HG02588 (cell line): ENCODE measurements around the gene TMEM151A.
"Not testable (repeated sequence)": the region's sequence is repeated elsewhere in the genome, so short reads cannot be mapped to it uniquely, and the experiment has no call there.

Experiments used
- ATAC-seq: cut with Tn5 transposase; IDR thresholded peaks from one replicate; pipeline ENCODE4 v1.9.1; 2021; ENCODE audit warnings: mild to moderate bottlenecking, moderate library complexity; ENCODE audit not compliant: unreplicated experiment

The TMEM151A gene

DNA sequence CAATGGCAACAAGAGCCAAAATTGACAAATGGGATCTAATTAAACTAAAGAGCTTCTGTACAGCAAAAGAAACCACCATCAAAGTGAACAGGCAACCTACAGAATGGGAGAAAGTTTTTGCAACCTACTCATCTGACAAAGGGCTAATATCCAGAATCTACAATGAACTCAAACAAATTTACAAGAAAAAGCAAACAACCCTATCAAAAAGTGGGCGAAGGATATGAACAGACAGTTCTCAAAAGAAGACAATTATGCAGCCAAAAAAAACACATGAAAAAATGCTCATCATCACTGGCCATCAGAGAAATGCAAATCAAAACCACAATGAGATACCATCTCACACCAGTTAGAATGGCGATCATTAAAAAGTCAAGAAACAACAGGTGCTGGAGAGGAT is 28.6 kb downstream of the TMEM151A start:
- not testable (repeated sequence) for ATAC-seq

DNA sequence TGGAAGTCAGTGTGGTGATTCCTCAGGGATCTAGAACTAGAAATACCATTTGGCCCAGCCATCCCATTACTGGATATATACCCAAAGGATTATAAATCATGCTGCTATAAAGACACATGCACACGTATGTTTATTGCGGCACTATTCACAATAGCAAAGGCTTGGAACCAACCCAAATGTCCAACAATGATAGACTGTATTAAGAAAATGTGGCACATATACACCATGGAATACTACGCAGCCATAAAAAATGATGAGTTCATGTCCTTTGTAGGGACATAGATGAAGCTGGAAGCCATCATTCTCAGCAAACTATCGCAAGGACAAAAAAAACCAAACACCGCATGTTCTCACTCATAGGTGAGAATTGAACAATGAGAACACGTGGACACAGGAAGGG is 29.1 kb downstream of the TMEM151A start:
- ATAC-seq = not testable (repeated sequence)

DNA sequence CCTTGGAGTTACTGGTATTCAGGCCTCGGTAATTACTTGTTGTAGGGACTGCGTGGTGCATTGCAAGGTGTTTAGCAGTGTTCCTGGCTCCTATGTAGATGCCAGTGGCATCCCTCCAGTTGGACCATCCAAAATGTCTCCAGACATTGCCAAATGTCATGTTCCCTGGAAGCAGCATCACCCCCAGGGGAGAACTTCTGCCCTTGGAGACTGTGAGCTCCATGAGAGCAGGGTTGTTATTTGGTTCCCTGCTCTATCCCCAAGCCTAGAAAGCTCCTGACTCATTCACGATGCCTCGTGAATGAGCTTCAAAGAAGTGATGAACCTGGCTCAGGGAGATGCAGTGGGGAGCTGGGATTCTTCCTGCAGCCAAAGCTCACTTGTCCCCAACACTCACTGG is 29.9 kb downstream of the TMEM151A start:
- ATAC-seq = no peak

DNA sequence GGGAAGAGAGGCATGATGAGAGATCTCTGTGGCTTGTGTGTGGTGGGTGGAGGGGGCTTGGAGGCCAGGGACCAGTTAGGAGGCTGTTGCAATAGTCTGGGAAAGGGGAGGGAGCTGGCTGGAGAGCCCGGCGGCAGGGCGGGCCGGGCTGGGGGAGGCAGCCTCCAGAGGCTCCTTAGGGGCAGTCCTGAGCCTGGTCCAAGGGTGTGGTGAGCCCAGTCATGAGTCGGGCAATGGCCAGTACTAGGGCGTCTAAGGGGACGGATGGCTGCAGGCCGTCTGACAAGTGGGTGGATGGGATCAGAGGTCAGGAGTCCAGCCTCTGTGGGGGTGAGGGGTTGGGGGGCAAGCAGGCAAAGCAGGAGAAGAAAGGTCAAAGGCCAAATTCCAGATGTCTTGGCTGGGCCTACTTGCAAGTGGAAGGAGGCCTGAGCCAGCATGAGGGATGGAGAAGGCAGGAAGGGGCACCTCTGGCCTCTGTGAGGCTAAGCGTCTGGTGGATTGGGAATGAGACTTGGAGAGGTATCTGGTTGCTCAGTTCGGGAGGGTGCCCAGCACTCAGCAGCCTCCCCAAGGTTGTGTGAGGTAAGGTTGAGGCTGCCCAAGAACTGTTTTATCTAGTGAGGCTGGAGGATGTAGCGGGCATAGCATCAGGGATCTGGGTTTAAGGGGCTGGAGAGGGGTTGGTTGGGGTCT is 31.2 kb downstream of the TMEM151A start:
- no peak for ATAC-seq

DNA sequence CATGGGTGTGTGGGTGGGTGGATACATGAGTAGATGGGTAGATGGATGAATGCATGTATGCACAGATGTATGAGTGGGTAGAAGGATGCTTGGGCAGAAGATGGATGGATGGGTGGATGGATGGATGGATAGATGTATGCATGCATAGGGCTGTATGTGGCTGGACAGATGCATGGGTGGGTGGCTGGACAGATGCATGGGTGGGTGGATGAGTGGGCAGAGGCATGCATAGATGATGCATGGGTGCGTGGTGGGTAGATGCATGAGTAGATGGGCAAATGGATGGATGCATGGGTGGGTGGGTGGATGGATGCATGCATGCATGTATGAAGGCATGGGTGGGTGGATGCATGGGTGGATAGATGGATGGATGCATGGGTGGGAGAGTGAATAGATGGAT is 32.0 kb downstream of the TMEM151A start:
- no peak for ATAC-seq

DNA sequence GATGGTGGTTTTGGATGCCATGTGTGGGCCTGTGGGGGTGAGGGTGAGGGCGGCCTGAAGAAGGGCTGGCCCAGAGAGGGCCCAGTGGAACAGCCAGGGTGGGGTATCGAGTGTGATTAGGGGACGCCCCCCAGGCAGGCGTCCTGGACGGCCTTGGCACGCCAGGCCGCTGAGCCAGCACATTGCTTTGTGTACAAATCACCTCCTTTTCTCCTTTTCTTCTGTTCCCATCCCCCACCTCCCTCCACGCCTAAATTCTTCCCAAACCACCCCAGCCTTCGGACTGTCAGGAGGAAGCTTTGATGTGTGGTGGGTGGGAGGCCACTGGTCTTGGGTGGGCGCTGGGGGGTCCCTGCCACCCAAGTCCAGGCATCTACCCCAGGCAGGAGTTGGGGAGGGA is 33.0 kb downstream of the TMEM151A start:
- ATAC-seq = no peak

DNA sequence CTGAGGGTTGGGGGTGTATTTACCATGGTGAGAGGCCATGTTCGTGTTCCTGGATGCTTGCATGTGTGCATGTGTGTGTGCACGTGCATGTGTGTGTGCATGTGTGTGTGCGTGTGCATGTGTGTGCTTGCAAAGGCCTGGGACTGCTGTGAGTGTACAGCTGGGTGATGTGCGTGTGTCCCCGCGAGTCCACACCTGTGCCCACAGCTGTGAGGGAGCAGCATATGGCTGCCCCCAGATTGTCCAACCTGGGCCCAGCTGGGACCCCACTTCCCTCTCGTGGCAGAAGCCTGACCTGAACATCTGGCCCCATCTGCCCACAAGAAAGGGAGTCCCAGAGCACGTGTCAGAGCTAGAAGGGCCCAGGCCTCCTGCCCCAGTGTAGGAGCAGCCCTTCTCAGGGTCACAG is 33.6 kb downstream of the TMEM151A start:
- ATAC-seq = no peak

DNA sequence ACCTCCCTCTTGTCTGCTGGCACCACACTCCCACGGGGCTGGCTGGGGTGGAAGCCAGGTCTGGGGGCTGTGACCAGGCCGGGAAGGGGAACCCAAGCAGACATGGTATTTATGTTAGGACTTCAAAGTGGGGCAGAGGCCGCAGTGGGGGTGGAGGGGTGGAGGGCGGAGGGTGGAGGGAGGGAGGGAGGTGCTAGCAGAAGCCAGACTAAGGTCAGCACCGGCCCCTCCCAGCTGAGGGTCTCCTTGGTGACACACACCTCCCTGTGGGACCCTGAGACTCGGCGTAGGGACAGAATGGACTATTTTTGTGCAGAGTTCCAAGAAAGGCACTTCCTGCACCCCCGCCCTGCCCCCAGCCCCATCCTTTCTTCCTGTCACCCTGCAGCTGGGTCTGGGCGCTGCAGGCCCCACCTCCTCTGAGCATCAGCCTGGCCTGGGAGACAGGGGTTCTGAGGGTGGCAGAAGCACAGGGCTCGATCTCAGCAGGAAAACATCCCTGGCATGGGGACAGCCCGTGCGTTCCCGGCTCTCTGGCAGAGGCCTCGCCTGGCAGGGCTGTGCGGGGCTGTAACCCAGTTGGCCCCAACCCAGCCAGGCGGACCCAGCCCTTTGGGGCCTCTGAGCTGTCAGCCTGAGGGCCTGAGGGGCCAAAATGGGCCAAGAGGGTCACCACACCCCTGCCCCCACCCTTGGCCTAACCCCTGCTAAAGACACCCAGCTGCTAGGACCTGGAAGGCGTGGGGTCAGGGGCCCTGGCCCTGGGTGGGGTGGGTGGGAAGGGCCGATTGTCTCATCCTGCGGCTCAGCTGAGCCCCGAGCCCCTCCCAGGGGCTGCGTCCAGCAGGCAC is 34.8 kb downstream of the TMEM151A start:
- ATAC-seq = no peak

DNA sequence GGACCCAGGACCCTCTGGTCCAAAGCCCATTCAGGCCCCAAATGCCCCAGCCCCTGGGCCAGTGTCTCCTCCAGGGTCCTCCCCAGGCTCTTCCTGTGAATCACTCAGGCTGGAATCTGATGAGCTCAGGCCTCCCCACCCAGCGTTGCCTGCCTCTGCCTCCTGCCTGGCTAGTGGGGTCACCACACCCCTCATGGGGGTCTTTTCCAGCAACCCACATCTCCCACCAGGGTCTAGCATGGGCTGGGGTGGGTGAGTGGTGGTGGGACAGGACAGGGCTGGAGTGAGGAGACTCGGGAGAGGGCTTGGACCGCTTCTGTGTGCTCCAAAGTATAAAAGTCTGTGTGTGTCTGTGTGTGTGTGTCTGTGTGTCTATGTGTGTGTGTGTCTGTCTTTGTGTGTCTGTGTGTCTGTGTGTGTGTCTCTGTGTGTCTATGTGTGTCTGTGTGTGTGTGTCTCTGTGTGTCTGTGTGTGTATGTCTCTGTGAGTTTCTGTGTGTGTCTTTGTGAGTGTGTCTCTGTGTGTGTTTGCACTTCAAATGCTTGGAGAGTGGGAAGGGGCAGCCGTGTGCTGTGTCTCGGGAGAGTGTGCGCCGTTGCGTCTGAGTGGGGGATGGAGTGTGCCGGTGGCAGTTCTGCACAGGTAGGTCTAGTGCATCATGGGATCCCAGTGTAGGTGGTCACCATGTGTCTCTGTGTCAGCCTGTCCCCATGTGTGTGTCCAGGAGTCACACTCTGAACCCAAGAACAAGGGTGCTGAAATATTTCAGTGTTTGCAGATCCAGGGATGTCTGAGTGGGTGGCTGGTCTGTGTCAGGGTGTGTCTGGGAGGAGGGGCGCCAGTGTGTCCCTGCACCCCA is 35.7 kb downstream of the TMEM151A start:
- no peak for ATAC-seq

DNA sequence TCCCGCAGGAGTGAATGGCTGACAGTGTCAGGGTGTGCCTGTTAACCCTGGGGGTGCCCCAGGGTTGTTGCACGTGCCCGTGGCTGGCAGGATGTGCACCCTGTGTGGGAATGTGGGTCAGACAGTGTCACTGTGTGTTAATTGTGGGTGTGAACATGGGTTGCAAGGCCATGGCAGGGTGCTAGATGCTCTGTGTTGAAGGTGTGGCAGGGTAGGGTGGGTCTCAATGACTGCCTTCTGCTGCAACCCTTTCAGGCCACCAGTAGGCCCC is 36.3 kb downstream of the TMEM151A start:
- no peak for ATAC-seq

DNA sequence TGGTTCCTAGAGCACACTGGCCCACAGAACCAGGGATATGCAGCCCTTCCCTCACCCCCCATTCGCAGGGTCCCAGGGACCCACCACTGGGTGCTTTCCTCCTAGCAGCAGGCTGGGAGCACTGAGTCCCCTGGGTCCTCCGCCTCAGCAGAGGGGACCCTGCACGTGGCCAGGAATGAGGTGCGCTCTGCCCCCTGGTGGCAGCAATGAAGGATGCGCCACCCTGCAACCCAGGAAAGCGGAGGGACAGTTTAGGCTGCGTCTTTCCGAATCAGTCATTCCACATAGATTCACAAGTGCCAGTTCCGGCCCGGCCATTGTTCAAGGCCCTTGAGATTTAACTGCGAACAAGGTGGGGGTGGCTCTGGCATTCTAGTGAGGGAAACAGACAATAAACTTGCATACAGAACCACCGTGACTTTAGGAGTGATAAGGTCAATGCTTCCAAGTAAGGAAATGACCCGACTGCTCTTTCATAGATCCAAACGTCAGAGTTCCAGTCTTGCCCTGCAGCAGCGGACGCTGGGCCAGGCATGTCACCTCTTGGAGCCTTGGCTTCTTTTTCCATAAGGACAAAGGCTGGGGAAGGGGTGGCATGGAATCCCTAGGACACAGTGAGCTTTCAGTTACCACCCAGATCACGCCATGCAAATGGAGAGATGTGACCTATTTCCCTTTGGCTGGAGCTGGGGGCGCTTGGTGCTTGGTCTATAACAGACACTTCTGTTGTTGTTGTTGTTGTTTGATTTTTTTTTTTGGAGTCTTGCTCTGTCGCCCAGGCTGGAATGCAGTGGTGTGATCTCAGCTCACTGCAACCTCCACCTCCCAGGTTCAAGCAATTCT is 36.8 kb downstream of the TMEM151A start:
- no peak for ATAC-seq

DNA sequence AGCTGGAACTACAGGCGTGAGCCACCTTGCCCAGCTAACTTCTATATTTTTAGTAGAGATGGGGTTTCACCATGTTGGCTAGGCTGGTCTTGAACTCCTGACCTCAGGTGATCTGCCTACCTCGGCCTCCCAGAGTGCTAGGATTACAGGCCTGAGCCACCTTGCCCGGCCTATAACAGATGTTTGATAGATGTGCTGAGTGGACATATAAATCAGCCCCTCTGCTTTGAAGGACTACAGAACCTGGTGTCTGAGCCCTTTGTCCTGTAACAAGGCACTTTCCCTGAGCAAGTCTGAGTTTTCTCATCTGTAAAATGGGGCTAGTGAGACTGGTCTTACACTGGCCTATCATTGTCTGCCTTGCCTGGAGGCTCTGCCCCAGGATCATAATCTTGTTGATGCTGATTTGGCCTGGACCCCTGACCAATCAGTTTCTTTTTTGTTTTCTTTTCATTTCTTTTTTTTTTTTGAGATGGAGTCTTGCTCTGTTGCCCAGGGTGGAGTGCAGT is 37.5 kb downstream of the TMEM151A start:
- ATAC-seq = no peak

DNA sequence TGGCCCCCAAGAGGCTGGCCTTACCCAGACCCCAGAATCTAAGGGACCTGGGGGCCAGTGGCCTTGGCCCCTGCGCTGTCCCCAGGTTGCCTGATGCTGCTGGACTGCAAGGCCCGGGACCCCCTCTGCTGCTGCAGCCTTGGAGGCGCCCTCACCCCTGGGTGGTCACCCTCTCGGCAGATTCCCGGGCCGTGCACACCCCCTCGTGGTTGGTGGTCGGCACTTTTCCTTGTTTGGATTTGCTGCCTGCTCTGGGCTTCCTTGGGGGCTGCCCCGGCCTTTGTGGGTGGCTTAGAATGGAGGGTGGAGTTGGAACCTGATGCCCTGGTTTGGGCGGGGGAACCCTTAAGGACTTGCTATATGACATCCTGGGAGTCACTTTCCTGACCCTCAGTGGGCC is 39.2 kb downstream of the TMEM151A start:
- ATAC-seq = no peak

DNA sequence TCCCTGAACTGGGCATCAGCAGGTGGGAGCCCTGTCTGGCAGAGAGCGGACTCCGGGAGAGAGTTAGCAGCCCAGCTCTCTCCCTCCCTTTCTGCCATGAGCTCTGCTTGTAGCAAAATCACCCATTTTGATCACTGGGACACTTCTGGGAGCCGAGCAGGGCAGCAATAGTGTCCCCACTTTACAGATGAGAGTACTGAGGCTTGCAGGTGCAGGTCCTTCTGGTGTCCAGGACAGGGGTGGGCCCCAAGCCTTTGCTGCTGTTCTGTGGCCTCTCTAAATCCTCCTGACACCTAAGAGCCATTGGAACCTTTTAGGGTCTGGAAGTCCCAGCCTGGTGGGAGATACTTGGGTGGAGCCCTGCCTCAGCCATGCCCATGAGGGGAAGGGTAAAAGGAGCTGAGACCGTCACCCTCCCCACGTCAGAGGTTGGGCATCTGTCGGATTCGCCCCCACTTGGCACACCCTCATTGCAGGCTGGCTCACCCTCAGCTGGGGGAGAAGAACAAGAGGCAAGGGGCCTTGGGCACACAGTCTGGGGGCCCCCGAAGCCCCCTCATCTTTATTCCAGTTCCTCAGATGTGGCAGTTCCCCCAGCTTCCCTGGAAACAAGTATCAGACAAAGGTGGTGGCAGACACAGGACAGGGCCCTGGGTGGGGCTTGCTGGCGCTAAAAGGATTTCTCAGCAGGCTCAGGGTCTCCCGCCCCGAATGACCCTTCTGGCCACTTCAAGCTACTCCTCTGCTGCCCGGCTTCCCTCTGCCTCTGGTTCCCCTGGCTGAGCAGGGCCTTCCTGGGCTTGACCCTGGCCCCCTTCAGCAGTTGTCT is 40.1 kb downstream of the TMEM151A start:
- no peak for ATAC-seq

DNA sequence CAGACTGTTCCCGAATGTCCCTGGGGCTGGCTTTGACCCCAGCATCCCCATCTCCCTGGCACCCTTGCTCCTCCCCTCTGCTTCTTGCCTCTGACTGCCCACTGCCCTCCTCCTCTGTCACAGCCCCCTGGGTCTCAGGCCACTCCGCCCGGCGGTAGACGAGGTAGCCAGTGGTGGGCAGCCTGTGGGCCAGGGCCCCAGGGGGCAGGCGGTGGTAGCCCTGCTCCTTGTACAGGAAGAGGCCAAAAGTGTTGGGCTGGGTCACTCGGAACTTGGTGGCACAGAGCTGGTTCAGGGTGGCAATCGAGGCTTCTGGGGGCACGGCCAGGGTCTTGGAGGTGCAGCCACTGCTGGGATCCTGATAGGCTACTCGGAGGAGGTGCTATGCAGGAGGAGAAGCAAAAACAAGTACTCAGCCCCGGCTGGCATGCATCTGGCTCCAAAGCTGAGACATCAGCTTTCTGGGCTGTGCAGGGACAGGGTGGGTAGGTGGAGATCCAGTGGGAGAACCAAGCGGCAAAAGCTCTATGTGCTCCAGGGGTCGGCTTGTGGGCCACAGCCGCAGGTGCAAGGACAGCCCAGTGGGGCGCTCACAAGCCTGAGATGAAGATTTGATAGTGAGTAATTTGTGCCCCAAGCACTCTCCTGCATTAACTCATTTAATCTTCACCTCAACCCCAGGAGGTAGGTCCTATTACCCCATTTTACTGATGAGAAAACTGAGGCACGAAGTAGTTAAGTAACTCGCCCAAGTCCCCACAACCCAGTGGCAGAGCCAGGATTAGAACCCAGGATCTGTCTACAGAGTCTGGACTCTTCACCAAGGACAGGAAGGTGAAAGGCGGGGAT is 40.9 kb downstream of the TMEM151A start:
- ATAC-seq = no peak

DNA sequence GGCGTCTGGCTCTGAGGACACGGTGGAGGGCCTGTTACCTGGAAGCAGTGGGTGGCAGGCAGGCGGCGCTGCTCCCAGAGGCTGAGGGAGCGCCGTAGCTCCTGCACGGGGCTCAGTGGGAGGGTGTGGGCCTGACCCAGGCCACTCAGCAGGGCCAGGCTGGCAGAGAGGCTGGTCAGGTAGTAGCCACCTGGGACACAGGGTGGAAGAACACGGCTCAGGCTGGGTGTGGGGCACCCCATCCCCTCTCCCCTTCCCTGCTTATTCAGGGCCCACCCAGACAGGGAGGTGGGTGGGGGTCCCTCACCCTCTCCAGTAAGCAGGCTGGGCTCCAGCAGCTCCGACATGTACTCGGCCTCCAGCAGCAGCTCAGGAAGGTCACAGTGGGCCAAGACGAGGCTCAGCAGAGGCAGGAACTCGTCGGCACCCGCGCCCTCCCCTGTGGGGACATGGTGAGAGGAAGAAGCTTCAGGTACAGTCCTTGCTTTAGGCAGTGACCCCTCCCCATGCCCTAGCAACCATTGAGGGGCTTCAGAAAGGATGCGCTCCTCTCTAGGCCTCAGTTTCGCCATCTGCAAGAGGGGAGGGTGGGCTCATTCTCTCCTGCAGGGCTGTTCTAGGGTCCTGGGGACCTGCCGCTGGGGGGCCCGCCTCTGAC is 41.7 kb downstream of the TMEM151A start:
- ATAC-seq = no peak

DNA sequence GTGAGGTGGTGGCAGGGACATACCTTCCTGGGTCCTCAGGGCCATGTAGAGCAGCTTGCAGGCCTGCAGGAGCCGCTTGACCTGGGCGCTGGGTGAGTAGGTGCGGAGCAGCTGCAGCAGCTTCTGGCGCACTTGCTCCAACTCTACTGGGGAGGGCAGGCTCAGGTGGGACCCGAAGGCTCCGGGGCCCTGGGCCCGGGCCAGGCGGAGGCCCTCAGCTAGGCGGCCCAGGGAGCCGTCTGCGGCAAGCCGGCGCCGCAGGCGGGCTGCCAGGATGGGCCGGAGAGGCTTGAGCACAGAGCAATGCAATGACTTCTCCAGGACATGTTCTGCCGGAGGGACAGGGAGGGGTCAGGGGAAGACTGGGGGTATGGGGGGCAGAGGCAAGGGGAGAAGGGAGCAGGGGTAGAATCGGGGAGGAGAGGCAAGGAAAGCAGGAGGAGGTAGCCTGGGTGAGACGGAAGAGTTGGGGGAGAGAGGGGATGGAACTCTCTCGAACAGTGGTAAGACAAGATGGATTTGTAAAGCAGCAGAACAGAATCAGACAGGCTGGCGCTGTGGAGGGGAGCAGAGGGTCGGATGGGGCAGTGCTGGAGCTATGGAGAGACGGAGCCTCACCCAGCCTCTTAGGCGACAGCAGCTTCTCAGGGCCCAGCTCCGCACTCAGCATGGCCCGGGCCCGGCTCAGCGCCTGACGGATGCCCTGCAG is 42.4 kb downstream of the TMEM151A start:
- no peak for ATAC-seq
